ENCODE data around the gene TNIP2. TPM values are rescaled to one million over a fixed set of nuclear protein-coding genes. Genes with fewer than 3 reads are reported as not detected.
"Not testable (repeated sequence)": the region's sequence is repeated elsewhere in the genome, so short reads cannot be mapped to it uniquely, and the experiment has no call there.

TNIP2 gene
- total RNA-seq, 1 donor from 2014 or later = 41.0 TPM

- no peak for DNase-seq (ENCODE audit: low spot score)
Observed at GRCh38 chr4:2768124-2768523, 12.0 kb upstream of the TNIP2 start.

DNA sequence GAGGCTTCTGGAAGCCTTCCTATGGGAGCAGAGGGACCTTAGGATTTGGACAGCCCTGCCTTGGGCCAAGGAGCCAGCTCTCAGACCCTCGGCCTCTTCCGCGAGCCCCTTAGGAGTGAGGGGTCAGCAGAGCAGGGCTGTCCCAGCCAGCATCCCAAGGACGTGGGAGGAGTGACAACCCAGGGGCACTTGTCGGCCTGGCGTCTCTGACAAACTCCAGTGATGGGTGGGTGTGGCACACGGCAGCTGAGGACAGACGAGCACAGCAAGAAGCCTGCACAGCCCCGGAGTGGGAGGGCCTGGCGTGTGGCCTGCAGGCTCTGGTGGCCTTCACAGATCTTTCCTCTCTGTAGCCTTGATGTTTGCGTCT is 11.6 kb upstream of the TNIP2 start:
- DNase-seq (ENCODE audit: low spot score) = no peak

- no peak for DNase-seq (ENCODE audit: low spot score)
Observed at GRCh38 chr4:2767046-2767704, 11.0 kb upstream of the TNIP2 start.

DNA sequence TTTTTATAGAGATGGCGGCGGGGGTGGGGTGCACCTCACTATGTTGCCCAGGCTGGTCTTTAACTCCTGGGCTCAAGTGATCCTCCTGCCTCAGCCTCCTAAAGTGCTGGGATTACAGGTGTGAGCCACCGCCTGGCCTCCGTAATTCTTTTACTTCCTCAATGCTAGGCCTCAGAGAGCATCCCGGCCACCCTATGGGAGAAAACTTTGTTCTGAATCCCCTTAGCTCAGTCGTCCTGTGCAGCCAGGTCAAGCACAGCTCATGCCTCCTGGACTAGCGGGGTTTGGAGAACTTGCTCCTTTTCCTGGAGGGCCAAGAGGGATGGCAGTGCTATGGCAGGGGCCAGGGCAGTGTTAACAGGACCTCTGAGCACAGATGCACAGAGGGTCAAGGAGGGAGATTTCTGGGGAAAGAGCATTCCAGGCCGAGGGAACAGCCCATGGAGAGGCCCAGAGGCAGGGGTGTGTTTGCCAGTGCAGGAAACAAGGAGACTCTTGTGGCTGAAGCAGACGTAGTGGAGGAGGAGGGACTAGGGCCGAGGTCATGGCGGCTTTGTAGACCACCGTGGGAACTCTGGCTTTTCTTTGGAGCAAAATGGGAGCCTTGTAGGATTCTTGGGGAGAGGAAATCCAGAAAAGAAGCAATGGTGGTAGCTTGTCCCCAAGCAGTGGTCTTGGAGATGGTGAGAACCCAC is 9.8 kb upstream of the TNIP2 start:
- no peak for DNase-seq (ENCODE audit: low spot score)

- DNase-seq (ENCODE audit: low spot score) = no peak
Observed at GRCh38 chr4:2763511-2763967, 7.4 kb upstream of the TNIP2 start.

DNA sequence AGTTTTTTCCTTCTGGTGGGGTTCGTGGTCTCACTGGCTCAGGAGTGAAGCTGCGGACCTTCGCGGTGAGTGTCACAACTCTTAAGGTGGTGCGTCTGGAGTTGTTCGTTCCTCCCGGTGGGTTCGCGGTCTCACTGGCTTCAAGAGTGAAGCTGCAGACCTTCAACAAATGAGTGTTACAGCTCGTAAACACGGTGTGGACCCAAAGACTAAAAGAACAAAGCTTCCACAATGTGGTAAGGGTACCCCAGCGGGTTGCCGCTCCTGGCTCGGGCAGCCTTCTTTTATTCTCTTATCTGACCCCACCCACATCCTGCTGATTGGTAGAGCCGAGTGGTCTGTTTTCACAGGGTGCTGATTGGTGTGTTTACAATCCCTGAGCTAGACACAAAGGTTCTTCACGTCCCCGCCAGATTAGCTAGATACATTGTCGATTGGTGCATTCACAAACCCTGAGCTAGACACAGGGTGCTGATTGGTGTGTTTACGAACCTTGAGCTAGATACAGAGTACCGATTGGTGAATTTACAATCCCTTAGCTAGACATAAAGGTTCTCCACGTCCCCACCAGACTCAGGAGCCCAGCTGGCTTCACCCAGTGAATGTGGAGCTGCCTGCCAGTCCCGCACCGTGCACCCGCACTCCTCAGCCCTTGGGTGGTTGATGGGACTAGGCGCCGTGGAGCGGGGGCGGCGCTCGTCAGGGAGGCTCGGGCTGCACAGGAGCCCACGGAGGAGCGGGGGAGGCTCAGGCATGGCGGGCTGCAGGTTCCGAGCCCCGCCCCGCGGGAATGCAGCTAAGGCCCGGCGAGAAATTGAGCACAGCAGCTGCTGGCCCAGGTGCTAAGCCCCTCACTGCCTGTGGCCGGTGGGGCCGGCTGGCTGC is 6.6 kb upstream of the TNIP2 start:
- not testable (repeated sequence) for DNase-seq (ENCODE audit: low spot score)

GRCh38 chr4:2762048-2762447 is 5.9 kb upstream of the TNIP2 start:
- no peak for DNase-seq (ENCODE audit: low spot score)

- no peak for DNase-seq (ENCODE audit: low spot score)
Observed at GRCh38 chr4:2761035-2761923, 5.1 kb upstream of the TNIP2 start.

DNA sequence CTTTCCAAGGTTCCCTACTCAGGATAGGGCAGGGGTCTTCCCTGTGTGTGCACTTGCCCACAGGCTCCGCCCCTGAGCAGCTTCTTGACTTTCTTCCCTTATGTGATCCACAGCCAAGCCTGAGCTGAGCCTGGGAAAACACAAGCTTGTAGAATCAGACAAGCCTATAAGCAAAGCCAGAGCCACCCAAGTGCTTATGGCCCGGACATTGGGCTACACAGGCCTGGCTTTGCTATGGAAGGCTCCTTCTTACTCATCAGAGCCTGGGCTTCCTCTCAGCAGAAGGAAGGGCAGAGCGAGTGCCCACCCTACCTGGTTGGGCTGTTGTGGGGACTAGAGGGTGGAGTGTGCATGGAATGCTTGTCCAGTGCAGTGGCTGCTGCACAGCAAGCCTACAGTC is 1.3 kb upstream of the TNIP2 start:
- DNase-seq (ENCODE audit: low spot score) = no peak

- DNase-seq (ENCODE audit: low spot score) = no peak
Observed at GRCh38 chr4:2756691-2757350, 685 bp upstream of the TNIP2 start.

GRCh38 chr4:2754848-2755819 is 1.0 kb downstream of the TNIP2 start:
- no peak for DNase-seq (ENCODE audit: low spot score)

GRCh38 chr4:2753436-2753835 is 2.7 kb downstream of the TNIP2 start:
- DNase-seq (ENCODE audit: low spot score) = no peak

DNA sequence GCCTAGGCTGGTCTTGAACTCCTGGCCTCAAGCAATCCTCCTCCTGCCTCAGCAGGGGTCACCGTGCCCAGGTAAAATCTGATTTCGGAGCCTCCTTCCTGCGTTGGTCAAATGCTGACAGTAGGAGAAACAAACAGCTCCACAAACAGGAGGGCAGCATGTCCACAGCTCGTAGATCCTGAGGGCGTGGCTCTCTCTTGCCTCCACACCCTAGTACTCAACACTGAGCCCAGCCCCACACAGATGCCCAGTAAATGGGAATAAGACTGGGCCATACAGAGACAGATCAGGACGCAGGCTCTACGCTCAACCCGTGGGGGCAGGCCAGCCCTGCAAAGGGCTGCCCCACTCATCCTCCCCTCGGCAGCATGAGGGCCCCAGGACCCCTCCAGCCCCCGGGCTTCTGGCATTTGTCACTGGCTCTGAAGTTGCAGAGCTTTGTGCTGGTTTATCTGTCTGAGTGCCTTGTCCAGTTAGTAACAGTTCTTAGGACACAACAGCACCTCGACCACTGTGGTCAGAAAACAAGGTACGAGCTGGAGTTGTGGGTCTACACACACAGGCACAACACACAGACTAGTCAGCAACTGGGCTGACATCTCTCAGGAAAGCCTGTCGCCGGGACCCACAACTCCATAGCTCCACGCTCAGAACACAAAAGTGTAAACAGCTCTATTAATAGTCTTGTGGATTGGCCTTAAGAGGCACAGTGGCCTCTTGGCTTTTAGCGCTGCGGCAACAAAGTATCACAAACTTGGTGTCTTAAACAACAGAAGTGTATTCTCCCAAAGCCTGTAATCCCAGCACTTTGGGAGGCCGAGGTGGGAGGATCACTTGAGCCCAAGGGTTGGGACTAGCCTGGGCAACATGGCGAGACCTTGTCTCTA is 5.2 kb downstream of the TNIP2 start:
- DNase-seq (ENCODE audit: low spot score) = no peak

GRCh38 chr4:2746891-2747695 is 9.0 kb downstream of the TNIP2 start:
- DNase-seq (ENCODE audit: low spot score) = no peak

DNA sequence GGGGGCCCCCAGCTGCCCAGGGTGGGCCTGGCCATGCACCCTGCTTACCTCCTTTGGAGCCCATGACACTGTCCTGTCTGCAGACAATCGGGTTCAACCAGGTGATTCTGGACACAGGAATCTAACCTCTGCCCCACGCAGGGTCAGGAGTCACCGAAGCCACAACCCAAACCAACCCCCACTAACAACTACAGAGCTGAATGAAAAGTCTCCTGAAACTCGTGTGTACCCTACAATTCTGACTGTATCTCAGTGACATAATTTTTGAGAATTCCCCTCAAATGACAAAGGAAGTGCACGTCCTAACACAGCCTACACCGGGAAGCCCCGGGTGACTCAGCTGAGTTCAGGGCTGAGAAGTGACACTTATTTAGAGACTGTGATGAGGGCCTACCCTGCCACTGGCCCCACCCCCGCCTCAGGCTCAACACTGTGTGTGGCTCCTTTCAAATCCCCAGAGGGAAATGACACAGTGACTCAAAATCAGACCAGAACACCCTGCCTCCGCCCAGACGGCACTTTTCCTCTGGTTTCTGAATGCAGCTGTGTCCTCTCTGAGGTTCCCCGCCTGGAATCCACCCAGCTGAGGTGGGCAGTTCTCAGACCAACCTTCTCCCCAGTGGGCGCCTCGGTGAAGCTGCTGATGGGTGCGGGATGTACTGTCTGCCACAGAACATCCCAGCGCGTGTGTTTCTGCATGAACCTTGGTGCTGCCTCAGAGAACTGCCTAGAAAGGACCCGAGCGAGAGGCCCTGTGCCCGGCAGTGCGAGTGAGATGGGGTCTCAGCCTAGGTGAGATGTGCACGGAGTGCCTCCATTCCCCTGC is 9.9 kb downstream of the TNIP2 start:
- no peak for DNase-seq (ENCODE audit: low spot score)

DNA sequence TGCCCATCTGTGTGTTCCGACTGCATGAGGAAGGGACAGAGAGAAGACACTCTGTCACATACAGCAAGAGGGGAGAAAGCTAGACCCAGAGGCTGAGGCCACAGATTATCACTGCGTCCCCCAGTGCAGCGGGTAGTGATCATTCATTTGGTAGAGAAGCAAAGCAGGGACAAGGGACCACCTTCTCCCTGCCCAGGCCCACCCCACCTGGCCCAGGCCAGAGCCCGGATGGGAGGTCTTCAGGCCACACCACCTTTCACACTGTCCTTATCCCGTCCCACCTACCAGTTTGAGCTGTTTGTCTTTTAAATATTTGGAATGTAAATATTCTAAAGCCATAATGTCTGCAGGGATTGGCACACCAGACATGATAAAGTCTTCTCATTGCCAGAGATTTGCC is 10.6 kb downstream of the TNIP2 start:
- DNase-seq (ENCODE audit: low spot score) = no peak
